HepG2 (cell line): ENCODE results near the gene CCDC170. TPM values are rescaled to one million over a fixed set of nuclear protein-coding genes. Genes with fewer than 3 reads are reported as not detected.

Experiments used
- ATF1 ChIP-seq: IDR thresholded peaks from 2 replicates; pipeline ENCODE4 v1.6.1; 2016; ENCODE audit warnings: mild to moderate bottlenecking, control low read depth
- ATRX ChIP-seq: sonication (generic); formaldehyde crosslinking; IDR thresholded peaks from 2 replicates; pipeline ENCODE4 v1.4.0; 2020; ENCODE audit warnings: missing genetic modification reagents, borderline replicate concordance
- FOXA1 ChIP-seq, 2 experiments: fragments of 450-650 bp in 1 of 2; sonication (generic) in 1 of 2; formaldehyde crosslinking in 1 of 2; IDR thresholded peaks; 2 replicates each; pipeline versions ENCODE4 v1.4.0 to v1.6.1; 2016 to 2020; ENCODE audit warnings: missing genetic modification reagents in 1 of 2
- MAFG ChIP-seq: sonication (generic); formaldehyde crosslinking; IDR thresholded peaks from 2 replicates; pipeline ENCODE4 v1.5.1; 2020; ENCODE audit warnings: mild to moderate bottlenecking, missing genetic modification reagents
- MED1 ChIP-seq: sonication (generic); formaldehyde crosslinking; IDR thresholded peaks from 2 replicates; pipeline ENCODE4 v1.4.0; 2020; ENCODE audit warnings: missing genetic modification reagents
- PAWR ChIP-seq: sonication (generic); formaldehyde crosslinking; IDR thresholded peaks from 2 replicates; pipeline ENCODE4 v1.4.0; 2020; ENCODE audit warnings: missing genetic modification reagents, mild to moderate bottlenecking, borderline replicate concordance
- RFXAP ChIP-seq: sonication (generic); formaldehyde crosslinking; IDR thresholded peaks from 2 replicates; pipeline ENCODE4 v1.4.0; 2020; ENCODE audit warnings: missing genetic modification reagents, borderline replicate concordance
- TCF7 ChIP-seq: sonication (generic); IDR thresholded peaks from 2 replicates; pipeline ENCODE4 v1.6.1; 2016; ENCODE audit warnings: antibody characterized with exemption, low read depth
- TSC22D2 ChIP-seq: sonication (generic); formaldehyde crosslinking; IDR thresholded peaks from 2 replicates; pipeline ENCODE4 v1.5.1; 2020; ENCODE audit warnings: missing genetic modification reagents, mild to moderate bottlenecking, borderline replicate concordance
- ZIK1 ChIP-seq: sonication (generic); formaldehyde crosslinking; IDR thresholded peaks from 2 replicates; pipeline ENCODE4 v1.5.0; 2020; ENCODE audit warnings: mild to moderate bottlenecking, low read depth, missing genetic modification reagents, borderline replicate concordance
- ZMAT3 ChIP-seq: sonication (generic); formaldehyde crosslinking; conservative IDR thresholded peaks from 2 replicates; pipeline ENCODE4 v1.7.0; 2021; ENCODE audit warnings: missing genetic modification reagents
- ZNF282 ChIP-seq: fragments of 450-650 bp; IDR thresholded peaks from 2 replicates; pipeline ENCODE4 v1.6.1; 2018; ENCODE audit not compliant: partially characterized antibody
- ZNF766 ChIP-seq: sonication (generic); formaldehyde crosslinking; IDR thresholded peaks from 2 replicates; pipeline ENCODE4 v1.5.0; 2020; ENCODE audit warnings: missing genetic modification reagents, borderline replicate concordance
- ZNF775 ChIP-seq: sonication (generic); formaldehyde crosslinking; IDR thresholded peaks from 2 replicates; pipeline ENCODE4 v1.4.0; 2020; ENCODE audit warnings: missing genetic modification reagents, mild to moderate bottlenecking, moderate library complexity, borderline replicate concordance
- polyA plus RNA-seq, 8 experiments: library from polyadenylated mRNA; depleted of rRNA in 3 of 8; stranded (reverse) in 7 of 8; unstranded in 1 of 8; fragments of >200 nt; fragmentation: Illumina TruSeq in 4 of 8; extraction: Trizol in 4 of 8; gene quantifications; 2 replicates each; pipeline versions ENCODE4 v1.2.1 to v1.2.3, GENCODE V29; 2011 to 2016; ENCODE audit warnings: low read depth in 4 of 8, missing spikeins in 1 of 8, mixed read lengths in 1 of 8; ENCODE audit not compliant: insufficient read depth in 1 of 8
- total RNA-seq, 5 experiments: library from RNA; depleted of rRNA; stranded (reverse); fragments of >200 nt; fragmentation: Illumina TruSeq; extraction: Trizol; gene quantifications; 2 replicates each; pipeline ENCODE4 v1.2.3, GENCODE V29; 2016; ENCODE audit warnings: low read depth in 1 of 5
- TF ChIP-seq, protein P1 (sequence below): sonication (generic); formaldehyde crosslinking; IDR thresholded peaks from 2 replicates; pipeline ENCODE4 v1.4.0; 2020; ENCODE audit warnings: missing genetic modification reagents
- TF ChIP-seq, protein P2 (sequence below): sonication (generic); formaldehyde crosslinking; IDR thresholded peaks from 2 replicates; pipeline ENCODE4 v1.4.0; 2020; ENCODE audit warnings: mild to moderate bottlenecking, low read depth, missing genetic modification reagents
- TF ChIP-seq, protein P3 (sequence below), 2 experiments: fragments of 450-650 bp in 1 of 2; sonication (generic) in 1 of 2; formaldehyde crosslinking; IDR thresholded peaks; 2 replicates each; pipeline versions ENCODE4 v1.5.0 to v1.8.0; 2020 to 2022; ENCODE audit warnings: mild to moderate bottlenecking in 1 of 2, missing genetic modification reagents in 1 of 2
- TF ChIP-seq, protein P4 (sequence below): sonication (generic); formaldehyde crosslinking; IDR thresholded peaks from 2 replicates; pipeline ENCODE4 v1.4.0; 2020; ENCODE audit warnings: missing genetic modification reagents
- TF ChIP-seq, protein P5 (sequence below): sonication (generic); formaldehyde crosslinking; IDR thresholded peaks from 2 replicates; pipeline ENCODE4 v1.4.0; 2020; ENCODE audit warnings: missing genetic modification reagents

Gene CCDC170
- total and polyA plus RNA-seq, 2 of the 13 experiments (the other 11 are each of a cell fraction or from before 2014, with no cell fraction given): 0.90 to 5.1 TPM

DNA sequence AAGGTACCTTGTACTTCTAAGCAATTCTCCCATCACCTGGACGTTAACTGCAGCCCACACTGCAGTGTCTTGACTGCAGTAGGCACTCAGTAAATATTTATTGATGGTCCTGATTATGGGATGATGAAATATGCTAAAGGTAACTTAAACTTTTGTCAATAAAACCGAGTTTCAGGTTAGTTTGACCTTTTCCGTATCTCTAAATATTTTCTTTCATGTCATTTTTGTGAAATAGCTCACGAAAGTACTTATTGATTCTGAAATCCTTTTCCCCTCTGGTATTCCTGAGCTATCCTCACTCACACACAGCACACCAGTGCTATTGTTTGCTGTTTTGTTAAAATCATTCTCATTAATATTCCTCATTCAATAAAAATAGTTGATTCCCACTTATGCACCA lies 164.3 kb downstream of the CCDC170 start (continued):
- TF ChIP-seq, protein P1, sequence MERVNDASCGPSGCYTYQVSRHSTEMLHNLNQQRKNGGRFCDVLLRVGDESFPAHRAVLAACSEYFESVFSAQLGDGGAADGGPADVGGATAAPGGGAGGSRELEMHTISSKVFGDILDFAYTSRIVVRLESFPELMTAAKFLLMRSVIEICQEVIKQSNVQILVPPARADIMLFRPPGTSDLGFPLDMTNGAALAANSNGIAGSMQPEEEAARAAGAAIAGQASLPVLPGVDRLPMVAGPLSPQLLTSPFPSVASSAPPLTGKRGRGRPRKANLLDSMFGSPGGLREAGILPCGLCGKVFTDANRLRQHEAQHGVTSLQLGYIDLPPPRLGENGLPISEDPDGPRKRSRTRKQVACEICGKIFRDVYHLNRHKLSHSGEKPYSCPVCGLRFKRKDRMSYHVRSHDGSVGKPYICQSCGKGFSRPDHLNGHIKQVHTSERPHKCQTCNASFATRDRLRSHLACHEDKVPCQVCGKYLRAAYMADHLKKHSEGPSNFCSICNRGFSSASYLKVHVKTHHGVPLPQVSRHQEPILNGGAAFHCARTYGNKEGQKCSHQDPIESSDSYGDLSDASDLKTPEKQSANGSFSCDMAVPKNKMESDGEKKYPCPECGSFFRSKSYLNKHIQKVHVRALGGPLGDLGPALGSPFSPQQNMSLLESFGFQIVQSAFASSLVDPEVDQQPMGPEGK (CRISPR knock-in tag): no peak; the same call in 1 of the 2 replicates
- TF ChIP-seq, protein P2, sequence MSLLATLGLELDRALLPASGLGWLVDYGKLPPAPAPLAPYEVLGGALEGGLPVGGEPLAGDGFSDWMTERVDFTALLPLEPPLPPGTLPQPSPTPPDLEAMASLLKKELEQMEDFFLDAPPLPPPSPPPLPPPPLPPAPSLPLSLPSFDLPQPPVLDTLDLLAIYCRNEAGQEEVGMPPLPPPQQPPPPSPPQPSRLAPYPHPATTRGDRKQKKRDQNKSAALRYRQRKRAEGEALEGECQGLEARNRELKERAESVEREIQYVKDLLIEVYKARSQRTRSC (CRISPR knock-in tag): no peak
- TF ChIP-seq FOXA1 (IDR thresholded peaks at IDR 0.05): peak; percentile 72
- peak; percentile 96 for TF ChIP-seq FOXA1 (CRISPR knock-in tag; IDR thresholded peaks at IDR 0.05)
- TF ChIP-seq PAWR (CRISPR knock-in tag): no peak
- peak; percentile 22; the same call in 1 of the 2 replicates for TF ChIP-seq ATF1 (CRISPR knock-in tag)
- TF ChIP-seq ATRX: no peak
- TF ChIP-seq, protein P3, sequence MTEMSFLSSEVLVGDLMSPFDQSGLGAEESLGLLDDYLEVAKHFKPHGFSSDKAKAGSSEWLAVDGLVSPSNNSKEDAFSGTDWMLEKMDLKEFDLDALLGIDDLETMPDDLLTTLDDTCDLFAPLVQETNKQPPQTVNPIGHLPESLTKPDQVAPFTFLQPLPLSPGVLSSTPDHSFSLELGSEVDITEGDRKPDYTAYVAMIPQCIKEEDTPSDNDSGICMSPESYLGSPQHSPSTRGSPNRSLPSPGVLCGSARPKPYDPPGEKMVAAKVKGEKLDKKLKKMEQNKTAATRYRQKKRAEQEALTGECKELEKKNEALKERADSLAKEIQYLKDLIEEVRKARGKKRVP (CRISPR knock-in tag; IDR thresholded peaks at IDR 0.05): peak in 1 of 2 experiments; percentile 96; a peak in 3 of 4 replicates
- TF ChIP-seq ZNF775 (CRISPR knock-in tag): no peak
- no peak for TF ChIP-seq ZNF766
- TF ChIP-seq, protein P4, sequence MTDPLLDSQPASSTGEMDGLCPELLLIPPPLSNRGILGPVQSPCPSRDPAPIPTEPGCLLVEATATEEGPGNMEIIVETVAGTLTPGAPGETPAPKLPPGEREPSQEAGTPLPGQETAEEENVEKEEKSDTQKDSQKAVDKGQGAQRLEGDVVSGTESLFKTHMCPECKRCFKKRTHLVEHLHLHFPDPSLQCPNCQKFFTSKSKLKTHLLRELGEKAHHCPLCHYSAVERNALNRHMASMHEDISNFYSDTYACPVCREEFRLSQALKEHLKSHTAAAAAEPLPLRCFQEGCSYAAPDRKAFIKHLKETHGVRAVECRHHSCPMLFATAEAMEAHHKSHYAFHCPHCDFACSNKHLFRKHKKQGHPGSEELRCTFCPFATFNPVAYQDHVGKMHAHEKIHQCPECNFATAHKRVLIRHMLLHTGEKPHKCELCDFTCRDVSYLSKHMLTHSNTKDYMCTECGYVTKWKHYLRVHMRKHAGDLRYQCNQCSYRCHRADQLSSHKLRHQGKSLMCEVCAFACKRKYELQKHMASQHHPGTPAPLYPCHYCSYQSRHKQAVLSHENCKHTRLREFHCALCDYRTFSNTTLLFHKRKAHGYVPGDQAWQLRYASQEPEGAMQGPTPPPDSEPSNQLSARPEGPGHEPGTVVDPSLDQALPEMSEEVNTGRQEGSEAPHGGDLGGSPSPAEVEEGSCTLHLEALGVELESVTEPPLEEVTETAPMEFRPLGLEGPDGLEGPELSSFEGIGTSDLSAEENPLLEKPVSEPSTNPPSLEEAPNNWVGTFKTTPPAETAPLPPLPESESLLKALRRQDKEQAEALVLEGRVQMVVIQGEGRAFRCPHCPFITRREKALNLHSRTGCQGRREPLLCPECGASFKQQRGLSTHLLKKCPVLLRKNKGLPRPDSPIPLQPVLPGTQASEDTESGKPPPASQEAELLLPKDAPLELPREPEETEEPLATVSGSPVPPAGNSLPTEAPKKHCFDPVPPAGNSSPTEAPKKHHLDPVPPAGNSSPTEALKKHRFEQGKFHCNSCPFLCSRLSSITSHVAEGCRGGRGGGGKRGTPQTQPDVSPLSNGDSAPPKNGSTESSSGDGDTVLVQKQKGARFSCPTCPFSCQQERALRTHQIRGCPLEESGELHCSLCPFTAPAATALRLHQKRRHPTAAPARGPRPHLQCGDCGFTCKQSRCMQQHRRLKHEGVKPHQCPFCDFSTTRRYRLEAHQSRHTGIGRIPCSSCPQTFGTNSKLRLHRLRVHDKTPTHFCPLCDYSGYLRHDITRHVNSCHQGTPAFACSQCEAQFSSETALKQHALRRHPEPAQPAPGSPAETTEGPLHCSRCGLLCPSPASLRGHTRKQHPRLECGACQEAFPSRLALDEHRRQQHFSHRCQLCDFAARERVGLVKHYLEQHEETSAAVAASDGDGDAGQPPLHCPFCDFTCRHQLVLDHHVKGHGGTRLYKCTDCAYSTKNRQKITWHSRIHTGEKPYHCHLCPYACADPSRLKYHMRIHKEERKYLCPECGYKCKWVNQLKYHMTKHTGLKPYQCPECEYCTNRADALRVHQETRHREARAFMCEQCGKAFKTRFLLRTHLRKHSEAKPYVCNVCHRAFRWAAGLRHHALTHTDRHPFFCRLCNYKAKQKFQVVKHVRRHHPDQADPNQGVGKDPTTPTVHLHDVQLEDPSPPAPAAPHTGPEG (CRISPR knock-in tag): no peak
- TF ChIP-seq RFXAP (CRISPR knock-in tag): no peak
- no peak for TF ChIP-seq ZNF282
- TF ChIP-seq, protein P5, sequence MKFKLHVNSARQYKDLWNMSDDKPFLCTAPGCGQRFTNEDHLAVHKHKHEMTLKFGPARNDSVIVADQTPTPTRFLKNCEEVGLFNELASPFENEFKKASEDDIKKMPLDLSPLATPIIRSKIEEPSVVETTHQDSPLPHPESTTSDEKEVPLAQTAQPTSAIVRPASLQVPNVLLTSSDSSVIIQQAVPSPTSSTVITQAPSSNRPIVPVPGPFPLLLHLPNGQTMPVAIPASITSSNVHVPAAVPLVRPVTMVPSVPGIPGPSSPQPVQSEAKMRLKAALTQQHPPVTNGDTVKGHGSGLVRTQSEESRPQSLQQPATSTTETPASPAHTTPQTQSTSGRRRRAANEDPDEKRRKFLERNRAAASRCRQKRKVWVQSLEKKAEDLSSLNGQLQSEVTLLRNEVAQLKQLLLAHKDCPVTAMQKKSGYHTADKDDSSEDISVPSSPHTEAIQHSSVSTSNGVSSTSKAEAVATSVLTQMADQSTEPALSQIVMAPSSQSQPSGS: peak; percentile 90
- TF ChIP-seq MAFG: no peak
- TF ChIP-seq ZIK1 (CRISPR knock-in tag): no peak
- peak; percentile 85 for TF ChIP-seq TCF7
- peak; percentile 90 for TF ChIP-seq MED1 (CRISPR knock-in tag)
- peak; percentile 68; the same call in 1 of the 2 replicates for TF ChIP-seq ZMAT3
- 0 out of 2 replicates have a peak, but pooled peaks have one; percentile 44 for TF ChIP-seq TSC22D2 (CRISPR knock-in tag)
